Activated B cell treated with CpG ODN at 0.5 μM for 24 hours (primary cell): Measurements from ENCODE around the gene GMIP. TPM values are rescaled to one million over a fixed set of nuclear protein-coding genes. Genes with fewer than 3 reads are reported as not detected.

Experiments
- ATAC-seq: fragments of 200-7000 bp; cut with Tn5 transposase; one replicate; pipeline ENCODE4 v1.10.0; 2021; ENCODE audit warnings: low read depth, mild to moderate bottlenecking, moderate library complexity
- CTCF ChIA-PET: fragments of 350-600 bp; sonication (Branson Sonifier 250); formaldehyde crosslinking; loops from one replicate; lab custom pipeline; 2021; ENCODE audit warnings: antibody characterized with exemption; lab: Charles Lee
- POLR2A ChIA-PET: fragments of 350-600 bp; sonication (Branson Sonifier 250); formaldehyde crosslinking; loops from one replicate; lab custom pipeline; 2021; ENCODE audit warnings: antibody characterized with exemption; lab: Charles Lee
- DNase-seq: peaks from one replicate; pipeline ENCODE4 v3.0.0; 2022
- H3K27ac Mint-ChIP-seq: one replicate; pipeline ENCODE4 v1.8.0; 2020; ENCODE audit warnings: mixed read lengths
- H3K27me3 Mint-ChIP-seq: one replicate; pipeline ENCODE4 v1.8.0; 2021; ENCODE audit warnings: mixed read lengths
- H3K36me3 Mint-ChIP-seq: one replicate; pipeline ENCODE4 v1.8.0; 2021; ENCODE audit warnings: low read depth, mixed read lengths
- H3K4me1 Mint-ChIP-seq: one replicate; pipeline ENCODE4 v1.8.0; 2021; ENCODE audit warnings: mixed read lengths
- H3K4me3 Mint-ChIP-seq: one replicate; pipeline ENCODE4 v1.8.0; 2020; ENCODE audit warnings: mild to moderate bottlenecking, mixed read lengths
- H3K9me3 Mint-ChIP-seq: one replicate; pipeline ENCODE4 v1.8.0; 2020; ENCODE audit warnings: mixed read lengths
- CTCF ChIP-seq: fragments of 200-600 bp; IDR thresholded peaks from one replicate; pipeline ENCODE4 v1.8.0; 2022; ENCODE audit warnings: antibody characterized with exemption, mild to moderate bottlenecking
- intact Hi-C: fragments of 100-400 bp; cut with micrococcal nuclease; formaldehyde crosslinking; loops from one replicate; pipeline ENCODE4 v1.15.1; 2024
- total RNA-seq: library from RNA; stranded (reverse); gene quantifications from 2 replicates; pipeline ENCODE4 v1.2.3, GENCODE V29; 2022

The GMIP gene
- total RNA-seq, 1 donor from 2014 or later: 129 TPM

- CTCF ChIA-PET: no interaction called here
These were observed 23.6 kb downstream of the GMIP start for GRCh38 chr19:19619849-19620210.

GRCh38 chr19:19619181-19619848, 24.1 kb downstream of the GMIP start:
- DNase-seq (no peak), ATAC-seq (no peak)
- intact Hi-C loops: loop anchor here (2.0 to 10.0 kb wide), 2 partner anchors 235 to 281 kb away; partner anchors contain the start of gene ZNF93
- POLR2A ChIA-PET: interaction anchor here (0.6 to 1.0 kb wide), 5 partner anchors 9 to 624 kb away, joined by 3 to 11 read pairs (median 8); no protein-coding TSS in a partner anchor
- no peak for TF ChIP-seq CTCF
- H3K36me3 Mint-ChIP-seq: peaks cover 14% of the 10 kb centered on the region
- H3K4me1 Mint-ChIP-seq: peaks cover 36% of the 10 kb centered on the region
- no peaks in the 10 kb centered on the region for H3K9me3 Mint-ChIP-seq
- H3K27me3 Mint-ChIP-seq: no peaks in the 10 kb centered on the region
- H3K4me3 Mint-ChIP-seq: peak overlapping the region; percentile 81
- peak overlapping the region; percentile 83 for H3K27ac Mint-ChIP-seq
- CTCF ChIA-PET: no interaction called here

More at GRCh38 chr19:19619849-19620210, 23.6 kb downstream of the GMIP start:
- no peak overlapping the region for H3K4me3 Mint-ChIP-seq
- peaks cover 17% of the 10 kb centered on the region for H3K36me3 Mint-ChIP-seq
- DNase-seq: no peak
- intact Hi-C loops: loop anchor here (2.0 to 10.0 kb wide), 2 partner anchors 235 to 281 kb away; partner anchors contain the start of gene ZNF93
- no peak overlapping the region for H3K27ac Mint-ChIP-seq
- H3K27me3 Mint-ChIP-seq: no peaks in the 10 kb centered on the region
- no peaks in the 10 kb centered on the region for H3K9me3 Mint-ChIP-seq
- TF ChIP-seq CTCF: no peak
- peaks cover 36% of the 10 kb centered on the region for H3K4me1 Mint-ChIP-seq
- POLR2A ChIA-PET: interaction anchor here (0.7 to 1.3 kb wide), 4 partner anchors 9 to 623 kb away, joined by 6 to 11 read pairs (median 9); no protein-coding TSS in a partner anchor
- no peak for ATAC-seq

- ATAC-seq (peak; percentile 95), DNase-seq (peak; percentile 98)
- TF ChIP-seq CTCF: no peak
- Mint-ChIP-seq H3K27ac (peak within 1 kb of the TSS; percentile 83), H3K36me3 (peaks cover 6% of the 10 kb centered on the region), H3K4me1 (peaks cover 35% of the 10 kb centered on the region), H3K4me3 (peak within 1 kb of the TSS; percentile 85), H3K9me3 (no peaks in the 10 kb centered on the region), H3K27me3 (no peaks in the 10 kb centered on the region)
- ChIA-PET POLR2A (interaction anchor here (0.5 to 2.0 kb wide), 6 partner anchors 13 to 282 kb away, joined by 3 to 5 read pairs (median 4); partner anchors contain the start of gene ZNF93), CTCF (no interaction called here)
- intact Hi-C loops: loop anchor here (1.0 to 10.0 kb wide), 10 partner anchors 10 to 282 kb away; partner anchors contain the start of genes ATP13A1, GMIP, LPAR2 and NDUFA13
These were observed 25.0 kb downstream of the GMIP start, which contains the start of gene PBX4 for GRCh38 chr19:19618219-19619051. PBX4 (minus strand) TSS chr19:19618687; CDS start chr19:19618629, 58 bp downstream.

GRCh38 chr19:19615086-19615485, 28.4 kb downstream of the GMIP start:
- intact Hi-C loops: loop anchor here (10.0 kb wide), 1 partner anchor 230 kb away; no protein-coding TSS in a partner anchor
- no peak for TF ChIP-seq CTCF
- no peaks in the 10 kb centered on the region for H3K27me3 Mint-ChIP-seq
- H3K4me3 Mint-ChIP-seq: peak overlapping the region; percentile 58
- peaks cover 2% of the 10 kb centered on the region for H3K36me3 Mint-ChIP-seq
- DNase-seq (no peak), ATAC-seq (no peak)
- H3K4me1 Mint-ChIP-seq: peaks cover 39% of the 10 kb centered on the region
- POLR2A ChIA-PET: interaction anchor here (0.6 to 1.3 kb wide), 8 partner anchors 13 to 251 kb away, joined by 3 to 14 read pairs (median 4); partner anchors contain the start of gene ZNF101
- CTCF ChIA-PET: no interaction called here
- peak overlapping the region; percentile 69 for H3K27ac Mint-ChIP-seq
- H3K9me3 Mint-ChIP-seq: no peaks in the 10 kb centered on the region
